GM19351 (cell line): ENCODE data around the gene ZNF629.

Experiments used
- ATAC-seq: cut with Tn5 transposase; IDR thresholded peaks from one replicate; pipeline ENCODE4 v1.9.1; 2021; ENCODE audit warnings: mild to moderate bottlenecking, moderate library complexity; ENCODE audit not compliant: unreplicated experiment

Gene ZNF629

GRCh38 chr16:30767767-30768465, 19.1 kb downstream of the ZNF629 start:
- no peak for ATAC-seq

- no peak for ATAC-seq
These were observed 20.1 kb downstream of the ZNF629 start for GRCh38 chr16:30766933-30767284.

GRCh38 chr16:30766206-30766932, 20.6 kb downstream of the ZNF629 start:
- no peak for ATAC-seq

- ATAC-seq = no peak
These were observed 22.1 kb downstream of the ZNF629 start for GRCh38 chr16:30764816-30765465.

- ATAC-seq = no peak
These were observed 22.9 kb downstream of the ZNF629 start for GRCh38 chr16:30764086-30764485.

GRCh38 chr16:30762991-30763725, 23.8 kb downstream of the ZNF629 start:
- no peak for ATAC-seq

GRCh38 chr16:30761928-30762902, 24.8 kb downstream of the ZNF629 start, which contains the start of the genes CFAP119 and RNF40:
TSS of gene CFAP119 (minus strand) at chr16:30762062. CDS start at chr16:30761748, 314 bp downstream.
TSS of gene RNF40 (plus strand) at chr16:30762322. CDS start at chr16:30762546, 224 bp downstream.
- peak; percentile 83 for ATAC-seq

- ATAC-seq = peak; percentile 33
These were observed 25.5 kb downstream of the ZNF629 start for GRCh38 chr16:30761427-30761927.

GRCh38 chr16:30760577-30761426, 26.2 kb downstream of the ZNF629 start:
- ATAC-seq = no peak

GRCh38 chr16:30760001-30760559, 26.9 kb downstream of the ZNF629 start:
- no peak for ATAC-seq

- ATAC-seq = no peak
These were observed 28.0 kb downstream of the ZNF629 start for GRCh38 chr16:30758988-30759491.

- no peak for ATAC-seq
These were observed 29.7 kb downstream of the ZNF629 start for GRCh38 chr16:30757316-30757715.

- ATAC-seq = no peak
These were observed 30.3 kb downstream of the ZNF629 start for GRCh38 chr16:30756781-30757100.

GRCh38 chr16:30755955-30756780, 30.8 kb downstream of the ZNF629 start:
- no peak for ATAC-seq

GRCh38 chr16:30753596-30753995, 33.4 kb downstream of the ZNF629 start:
- no peak for ATAC-seq

- ATAC-seq = no peak
These were observed 36.0 kb downstream of the ZNF629 start for GRCh38 chr16:30750876-30751465.

GRCh38 chr16:30750201-30750600, 36.8 kb downstream of the ZNF629 start:
- no peak for ATAC-seq
